H1 (cell line): ENCODE results near the gene P4HA3. TPM values are rescaled to one million over a fixed set of nuclear protein-coding genes. Genes with fewer than 3 reads are reported as not detected.
A peak's percentile ranks its signal among the peaks of the same experiment; 100 is the strongest.

ENCODE experiments used
- CTCF ChIA-PET: fragments of 300-600 bp; sonication (Branson Sonifier 250); formaldehyde crosslinking; loops from one replicate; lab custom pipeline; 2021; ENCODE audit not compliant: partially characterized antibody; lab: Charles Lee
- POLR2A ChIA-PET: fragments of 300-600 bp; sonication (Branson Sonifier 250); formaldehyde crosslinking; loops from one replicate; lab custom pipeline; 2021; ENCODE audit warnings: inconsistent platforms; ENCODE audit not compliant: partially characterized antibody; lab: Charles Lee
- DNase-seq, 2 experiments: peaks; one replicate each; pipeline versions ENCODE4 v3.0.0 to v3.0.0-alpha.2; 2010 to 2022; ENCODE audit warnings: low spot score in 2 of 2, low read depth in 1 of 2, mixed read lengths in 1 of 2
- FAIRE-seq: peaks from 2 replicates; lab custom pipeline; 2011; peaks lifted over from hg19 to GRCh38; lab: Jason Lieb, UNC
- H2AFZ ChIP-seq: 2 replicates; pipeline ENCODE4 v1.8.1; 2012; ENCODE audit warnings: low read length, inconsistent platforms
- H2AK5ac ChIP-seq: 2 replicates; pipeline ENCODE4 v1.6.1; 2013; ENCODE audit warnings: low read depth, low read length
- H2BK120ac ChIP-seq: replicated peaks from 2 replicates; pipeline ENCODE3; 2013; ENCODE audit warnings: low read depth, low read length, inconsistent platforms
- H2BK12ac ChIP-seq: 2 replicates; pipeline ENCODE4 v1.6.1; 2013; ENCODE audit warnings: low read depth, low read length
- H2BK15ac ChIP-seq: 2 replicates; pipeline ENCODE4 v1.6.1; 2013; ENCODE audit warnings: low read length
- H2BK20ac ChIP-seq: 2 replicates; pipeline ENCODE4 v1.6.1; 2013; ENCODE audit warnings: low read length
- H2BK5ac ChIP-seq: 2 replicates; pipeline ENCODE4 v1.6.1; 2013; ENCODE audit warnings: low read depth, low read length
- H3K14ac ChIP-seq: 2 replicates; pipeline ENCODE4 v1.6.1; 2013; ENCODE audit warnings: inconsistent platforms; ENCODE audit not compliant: insufficient read length
- H3K18ac ChIP-seq: 2 replicates; pipeline ENCODE4 v1.6.1; 2013; ENCODE audit warnings: low read length; ENCODE audit errors: extremely low read depth
- H3K23ac ChIP-seq: 2 replicates; pipeline ENCODE4 v1.6.1; 2013; ENCODE audit warnings: inconsistent platforms; ENCODE audit not compliant: insufficient read length
- H3K23me2 ChIP-seq: 2 replicates; pipeline ENCODE4 v1.6.1; 2013; ENCODE audit warnings: low read depth, low read length
- H3K27ac ChIP-seq: 2 replicates; pipeline ENCODE4 v1.6.1; 2011; ENCODE audit warnings: low read depth, low read length, inconsistent platforms
- H3K27me3 ChIP-seq, 4 experiments: replicated peaks in 1 of 4; 1 replicate in 1 of 4; 2 replicates in 3 of 4; pipeline versions ENCODE4 v1.6.1 to v1.8.1; 2011 to 2013; ENCODE audit warnings: low read length in 3 of 4, mild to moderate bottlenecking in 3 of 4, inconsistent platforms in 2 of 4, mixed read lengths in 2 of 4, moderate library complexity in 1 of 4; ENCODE audit not compliant: control insufficient read depth in 3 of 4, insufficient read depth in 3 of 4; ENCODE audit errors: extremely low read depth in 1 of 4
- H3K36me3 ChIP-seq, 4 experiments: 2 replicates each; pipeline versions ENCODE4 v1.6.1 to v1.8.1; 2011 to 2013; ENCODE audit warnings: mild to moderate bottlenecking in 4 of 4, low read length in 3 of 4, moderate library complexity in 2 of 4, control low read depth in 1 of 4, inconsistent platforms in 1 of 4; ENCODE audit not compliant: insufficient read depth in 4 of 4, control insufficient read depth in 2 of 4
- H3K4ac ChIP-seq: replicated peaks from 2 replicates; pipeline ENCODE3; 2013; ENCODE audit warnings: low read length, low read depth, mixed read lengths, inconsistent platforms; ENCODE audit not compliant: insufficient read length
- H3K4me1 ChIP-seq, 4 experiments: replicated peaks in 1 of 4; 1 replicate in 1 of 4; 2 replicates in 3 of 4; pipeline versions ENCODE4 v1.6.1 to v1.8.1; 2011 to 2013; ENCODE audit warnings: low read length in 3 of 4, inconsistent platforms in 2 of 4, mixed read lengths in 1 of 4; ENCODE audit not compliant: insufficient read depth in 4 of 4, control insufficient read depth in 3 of 4
- H3K4me2 ChIP-seq, 2 experiments: 2 replicates each; pipeline versions ENCODE4 v1.6.1 to v1.8.1; 2011 to 2013; ENCODE audit warnings: low read depth in 2 of 2, low read length in 2 of 2, control low read depth in 1 of 2, inconsistent platforms in 1 of 2, mild to moderate bottlenecking in 1 of 2; ENCODE audit not compliant: insufficient read depth in 1 of 2
- H3K4me3 ChIP-seq, 4 experiments: fragments of 200-600, 300-600 bp in 1 of 4; sonication (generic), shearing (Covaris generic), sonication (Bioruptor Twin) in 1 of 4; 2 replicates each; pipeline versions ENCODE4 v1.5.1 to v1.8.1; 2011 to 2016; ENCODE audit warnings: low read length in 4 of 4, low read depth in 3 of 4, control low read depth in 2 of 4, inconsistent platforms in 2 of 4, mild to moderate bottlenecking in 2 of 4, mixed read lengths in 1 of 4, moderate library complexity in 1 of 4; ENCODE audit not compliant: insufficient read depth in 2 of 4; ENCODE audit errors: extremely low read depth in 1 of 4
- H3K56ac ChIP-seq: replicated peaks from 2 replicates; pipeline ENCODE3; 2013; ENCODE audit warnings: low read depth, mild to moderate bottlenecking, mixed read lengths, low read length, inconsistent platforms; ENCODE audit not compliant: insufficient read length
- H3K79me1 ChIP-seq: 2 replicates; pipeline ENCODE4 v1.6.1; 2013; ENCODE audit warnings: low read depth, low read length, control low read depth
- H3K79me2 ChIP-seq, 2 experiments: 2 replicates each; pipeline versions ENCODE4 v1.6.1 to v1.8.1; 2012 to 2013; ENCODE audit warnings: low read length in 2 of 2, mild to moderate bottlenecking in 2 of 2, inconsistent platforms in 1 of 2; ENCODE audit not compliant: insufficient read depth in 2 of 2, control insufficient read depth in 1 of 2
- H3K9ac ChIP-seq, 4 experiments: replicated peaks in 1 of 4; 1 replicate in 1 of 4; 2 replicates in 3 of 4; pipeline versions ENCODE4 v1.6.1 to v1.8.1; 2011 to 2013; ENCODE audit warnings: low read depth in 3 of 4, low read length in 3 of 4, control low read depth in 2 of 4, mild to moderate bottlenecking in 2 of 4, moderate library complexity in 2 of 4, inconsistent platforms in 1 of 4; ENCODE audit errors: extremely low read depth in 1 of 4
- H3K9me3 ChIP-seq, 2 experiments: 2 replicates each; pipeline versions ENCODE4 v1.6.1 to v1.8.1; 2012 to 2013; ENCODE audit warnings: mild to moderate bottlenecking in 2 of 2, moderate library complexity in 2 of 2, control low read depth in 1 of 2, inconsistent platforms in 1 of 2, low read depth in 1 of 2, low read length in 1 of 2, mixed read lengths in 1 of 2; ENCODE audit not compliant: insufficient read depth in 2 of 2
- H4K20me1 ChIP-seq, 2 experiments: replicated peaks in 1 of 2; 2 replicates each; pipeline versions ENCODE3 to v1.8.1; 2011 to 2013; ENCODE audit warnings: inconsistent platforms in 2 of 2, low read length in 2 of 2, mild to moderate bottlenecking in 1 of 2; ENCODE audit not compliant: insufficient read depth in 2 of 2, control insufficient read depth in 1 of 2
- H4K5ac ChIP-seq: 2 replicates; pipeline ENCODE4 v1.6.1; 2013; ENCODE audit warnings: low read length, low read depth, mixed read lengths, inconsistent platforms; ENCODE audit not compliant: insufficient read length
- H4K8ac ChIP-seq: 2 replicates; pipeline ENCODE4 v1.8.0; 2013; ENCODE audit warnings: mild to moderate bottlenecking, moderate library complexity, low read length, inconsistent platforms; ENCODE audit not compliant: insufficient read depth; ENCODE audit errors: extremely low read depth
- H4K91ac ChIP-seq: replicated peaks from 2 replicates; pipeline ENCODE3; 2013; ENCODE audit warnings: low read length, mixed read lengths, inconsistent platforms; ENCODE audit not compliant: insufficient read length
- CHD2 ChIP-seq: IDR thresholded peaks from 2 replicates; pipeline ENCODE4 v1.6.1; 2012; ENCODE audit warnings: low read length, improper control_type of control experiment
- CTCF ChIP-seq, 3 experiments: IDR thresholded peaks; 1 replicate in 2 of 3; 2 replicates in 1 of 3; pipeline versions ENCODE4 v1.5.1 to v1.6.1; 2011; ENCODE audit warnings: low read length in 3 of 3, mild to moderate bottlenecking in 3 of 3, inconsistent platforms in 2 of 3, low read depth in 1 of 3, moderate library complexity in 1 of 3; ENCODE audit not compliant: insufficient read depth in 1 of 3; ENCODE audit errors: control extremely low read depth in 1 of 3
- EGR1 ChIP-seq: IDR thresholded peaks from 2 replicates; pipeline ENCODE4 v1.6.1; 2011; ENCODE audit warnings: low read depth, low read length, borderline replicate concordance
- JUND ChIP-seq: IDR thresholded peaks from 2 replicates; pipeline ENCODE4 v1.6.1; 2011; ENCODE audit warnings: mild to moderate bottlenecking, improper control_type of control experiment, low read length
- POLR2A ChIP-seq, 2 experiments: IDR thresholded peaks; 1 replicate in 1 of 2; 2 replicates in 1 of 2; pipeline ENCODE4 v1.6.1; 2011; ENCODE audit warnings: low read depth in 2 of 2, low read length in 2 of 2, mild to moderate bottlenecking in 2 of 2; ENCODE audit errors: control extremely low read depth in 1 of 2
- RAD21 ChIP-seq, 2 experiments: IDR thresholded peaks in 1 of 2; conservative IDR thresholded peaks in 1 of 2; 2 replicates each; pipeline ENCODE4 v1.6.1; 2011; ENCODE audit warnings: low read depth in 2 of 2, low read length in 2 of 2, improper control_type of control experiment in 1 of 2, inconsistent platforms in 1 of 2, mild to moderate bottlenecking in 1 of 2, moderate library complexity in 1 of 2
- SIX5 ChIP-seq: IDR thresholded peaks from 2 replicates; pipeline ENCODE4 v1.6.1; 2011; ENCODE audit warnings: mild to moderate bottlenecking, low read depth, low read length
- SP4 ChIP-seq: IDR thresholded peaks from 2 replicates; pipeline ENCODE4 v1.6.1; 2012; ENCODE audit warnings: low read length, inconsistent platforms
- TAF1 ChIP-seq: IDR thresholded peaks from 2 replicates; pipeline ENCODE4 v1.6.1; 2011; ENCODE audit warnings: mild to moderate bottlenecking, low read depth, low read length
- TEAD4 ChIP-seq: IDR thresholded peaks from 2 replicates; pipeline ENCODE4 v1.6.1; 2012; ENCODE audit warnings: low read depth, low read length, inconsistent platforms, mixed read lengths
- WGBS, 2 experiments: shearing (Covaris generic) in 1 of 2; methylation state at CpG; one replicate each; pipeline versions ENCODE4 v1.1.6 to v1.1.7; 2013 to 2015; ENCODE audit warnings: low lambda C conversion rate in 2 of 2, mixed read lengths in 2 of 2, inconsistent platforms in 1 of 2, low coverage in 1 of 2, missing lambda C conversion rate in 1 of 2; ENCODE audit not compliant: insufficient replicate concordance in 2 of 2, insufficient coverage in 1 of 2, insufficient read length in 1 of 2; ENCODE audit errors: extremely low coverage in 1 of 2, missing lambda C conversion rate in 1 of 2; 5-methylcytosine and 5-hydroxymethylcytosine counted together
- polyA plus RNA-seq, 7 experiments: library from polyadenylated mRNA; depleted of rRNA in 3 of 7; stranded (reverse) in 5 of 7; unstranded in 2 of 7; fragments of >200 nt in 5 of 7; fragments of 200-250 nt in 2 of 7; gene quantifications; 1 replicate in 5 of 7; 2 replicates in 1 of 7; 4 replicates in 1 of 7; pipeline versions ENCODE4 v1.2.1 to v1.2.3, GENCODE V29; 2011 to 2013; ENCODE audit warnings: missing spikeins in 2 of 7, mixed read lengths in 2 of 7
- total RNA-seq: library from RNA; stranded (reverse); fragmentation: NEBNext Ultra II Directional; extraction: Animal tissue kit (Norgen Biotek cat#: 25700); gene quantifications from 2 replicates; pipeline ENCODE4 v1.2.1, GENCODE V29; 2021

The P4HA3 gene
- total and polyA plus RNA-seq, 2 of the 8 experiments (the other 6 are each of a cell fraction or from before 2014, with no cell fraction given) = 0.06 TPM; not detected in 1

- DNase-seq (peak; percentile 17 to 54), FAIRE-seq (peak; percentile 95)
- Histone ChIP-seq H3K4ac (no peak overlapping the region), H3K14ac (no peak overlapping the region), H4K91ac (no peak overlapping the region), H2AFZ (no peak overlapping the region), H4K5ac (no peak overlapping the region), H3K79me1 (no peaks in the 10 kb centered on the region), H3K56ac (no peak overlapping the region), H3K23ac (no peak overlapping the region), H3K4me1 (no peaks in the 10 kb centered on the region), H3K79me2 (no peaks in the 10 kb centered on the region), H3K9ac (no peak overlapping the region), H3K4me3 (no peak overlapping the region), H2AK5ac (no peak overlapping the region), H3K23me2 (no peaks in the 10 kb centered on the region), H2BK5ac (no peak overlapping the region), H3K18ac (no peak overlapping the region), H3K4me2 (no peak overlapping the region), H3K27ac (no peak overlapping the region), H2BK120ac (no peak overlapping the region), H3K9me3 (no peaks in the 10 kb centered on the region), H4K8ac (no peak overlapping the region), H2BK20ac (no peak overlapping the region), H2BK12ac (no peak overlapping the region), H4K20me1 (peaks cover 2% of the 10 kb centered on the region in 2 experiments), H3K36me3 (peaks cover 2 to 20% (median 12%) of the 10 kb centered on the region in 4 experiments; a peak in 5 of 8 replicates), H2BK15ac (no peak overlapping the region), H3K27me3 (no peaks in the 10 kb centered on the region)
- no peak for TF ChIP-seq SP4
- peak; percentile 70 to 87 (median 83) for TF ChIP-seq CTCF (IDR thresholded peaks at IDR 0.05; ENCODE audit: control extremely low read depth in 1 of 3, insufficient read depth in 1 of 3, low read depth in 1 of 3, low read length in 3 of 3)
- TF ChIP-seq JUND = no peak
- TF ChIP-seq RAD21 (IDR thresholded peaks at IDR 0.05 in 1 of 2, conservative IDR thresholded peaks at IDR 0.05 in 1 of 2; ENCODE audit: low read depth in 2 of 2, low read length in 2 of 2) = peak; percentile 88 to 90
- TF ChIP-seq POLR2A (IDR thresholded peaks at IDR 0.05; ENCODE audit: control extremely low read depth in 1 of 2, low read depth in 2 of 2, low read length in 2 of 2) = no peak
- no peak for TF ChIP-seq TEAD4
- no peak for TF ChIP-seq TAF1
- TF ChIP-seq EGR1 = no peak
- no peak for TF ChIP-seq SIX5
- TF ChIP-seq CHD2 = no peak
- ChIA-PET CTCF (interaction anchor here (0.6 to 3.6 kb wide), 39 partner anchors 9 to 1531 kb away, joined by 3 to 53 read pairs (median 4); partner anchors contain the start of gene P4HA3), POLR2A (interaction anchor here (0.7 kb wide), 1 partner anchor 72 kb away, joined by 4 read pairs; no protein-coding TSS in a partner anchor)
- WGBS, 2 experiments = 79% methylated on average over 5 of the region's 5 CpGs; no CpG with 5 or more reads in 1 of the 2 experiments
Measured at GRCh38 chr11:74255741-74256375, 55.6 kb downstream of the P4HA3 start.
